HG03139 (cell line): Measurements from ENCODE around the gene JAML.

Experiments
- ATAC-seq: cut with Tn5 transposase; IDR thresholded peaks from one replicate; pipeline ENCODE4 v1.9.1; 2021; ENCODE audit not compliant: unreplicated experiment

The JAML gene

DNA sequence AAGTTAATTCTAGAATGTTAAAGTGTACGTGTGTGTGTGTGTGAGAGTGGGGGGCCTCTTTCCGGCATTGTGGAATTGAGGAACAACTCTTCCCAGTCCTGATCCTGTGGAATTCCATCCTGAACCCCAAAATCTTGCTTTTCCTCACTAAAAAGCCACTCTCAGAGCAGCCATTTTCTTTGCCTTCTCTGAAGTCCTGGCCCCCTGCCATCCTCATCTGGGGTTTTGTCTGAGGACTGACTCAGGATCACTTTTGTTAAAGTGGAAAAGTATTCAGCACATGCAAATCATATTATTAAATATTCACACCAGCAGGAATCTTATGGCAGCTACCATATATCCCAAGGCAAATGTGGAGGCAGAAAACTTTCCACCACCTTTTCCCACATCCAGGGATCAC lies 76.0 kb downstream of the JAML start:
- ATAC-seq, result no peak

DNA sequence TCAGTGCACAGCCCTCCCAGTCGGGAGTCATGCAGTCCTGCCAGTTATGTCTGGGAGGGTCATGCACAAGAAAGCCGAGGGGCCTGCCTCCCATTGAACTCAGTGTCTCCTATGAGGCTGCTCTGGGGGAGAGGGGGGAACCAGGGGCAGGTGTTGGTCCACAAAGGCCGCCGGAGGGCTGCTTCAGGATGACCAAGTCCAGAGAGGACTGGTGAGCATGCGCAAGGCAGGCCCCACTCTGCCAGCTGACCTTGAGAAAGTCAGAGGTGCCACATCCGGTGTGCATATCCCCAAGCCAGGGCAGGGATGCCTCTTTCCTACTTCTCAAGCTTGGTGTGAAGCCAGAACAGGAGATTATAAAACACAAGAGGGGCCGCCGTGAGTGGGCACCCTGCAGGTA lies 76.6 kb downstream of the JAML start:
- ATAC-seq, result no peak

GRCh38 chr11:118147502-118147901 lies 77.3 kb downstream of the JAML start:
- ATAC-seq, result no peak

DNA sequence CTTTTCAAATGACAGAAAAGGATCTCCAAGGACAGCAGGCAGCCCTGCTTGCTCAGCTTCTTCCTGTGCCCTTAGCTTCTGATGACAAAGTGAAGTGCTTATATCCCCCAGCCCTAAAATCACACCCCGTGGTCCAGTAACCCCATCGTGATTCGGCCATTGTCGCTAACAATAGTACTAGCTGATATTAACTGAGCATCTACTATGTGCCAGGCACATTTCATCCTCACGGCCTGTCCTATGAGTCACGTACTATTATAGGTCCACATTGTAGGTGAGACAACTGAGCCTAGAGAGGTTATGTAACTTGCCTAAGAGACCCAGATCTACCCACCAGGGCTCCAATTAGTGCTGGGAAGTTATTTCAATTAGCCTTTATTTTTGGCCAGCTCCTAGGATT lies 78.3 kb downstream of the JAML start:
- no peak for ATAC-seq

- ATAC-seq, result no peak
These were observed 79.3 kb downstream of the JAML start for GRCh38 chr11:118145285-118146227.

DNA sequence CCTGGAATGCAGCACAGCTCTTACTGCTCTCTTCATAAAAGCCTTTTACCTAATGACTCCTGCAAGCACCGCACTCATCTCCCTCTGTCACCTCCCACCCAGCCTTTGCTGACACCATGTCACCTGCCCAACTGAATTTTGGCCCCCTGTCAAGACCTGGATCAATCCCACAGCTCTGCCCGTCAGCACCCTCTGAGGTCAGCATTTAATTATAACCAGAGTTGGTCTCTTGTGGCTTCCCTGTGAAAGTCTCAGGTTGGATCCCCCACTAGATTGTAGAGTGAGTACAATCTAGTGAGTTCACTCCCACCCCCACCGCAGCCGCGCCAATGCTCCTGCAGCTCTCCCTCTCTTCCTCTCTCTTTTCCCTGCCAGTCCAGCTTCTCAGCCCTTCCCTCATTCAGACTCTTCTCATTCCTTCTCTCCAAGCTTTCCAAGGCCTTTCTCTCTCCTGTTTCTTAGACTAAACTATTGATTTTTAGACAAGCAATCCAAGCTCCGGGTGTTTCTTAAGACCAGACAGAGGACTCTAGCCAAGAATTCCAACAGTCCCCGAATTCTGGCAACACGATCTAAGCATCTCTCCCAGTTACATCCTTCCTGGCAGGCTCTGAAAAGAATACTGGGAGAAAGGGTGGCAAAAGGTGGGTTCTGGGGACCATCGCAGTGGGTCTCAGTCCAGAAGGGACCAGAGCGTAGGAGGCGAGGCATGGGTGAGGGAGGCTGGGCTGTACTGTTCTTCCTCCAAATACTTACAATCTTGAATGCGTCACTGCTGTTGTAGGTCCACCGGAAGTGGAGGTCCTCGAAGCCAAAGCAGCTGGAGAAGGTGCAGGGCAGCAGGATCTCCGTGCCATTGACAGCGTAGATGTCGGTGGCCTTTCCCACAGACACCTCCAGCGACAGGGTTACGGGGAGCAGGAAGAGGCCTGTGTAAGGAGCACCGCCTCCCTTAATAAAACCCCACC lies 80.2 kb downstream of the JAML start:
- no peak for ATAC-seq
